NCI-H2196 (cell line): ENCODE results near the gene NPIPB4.
"Not testable (repeated sequence)": the region's sequence is repeated elsewhere in the genome, so short reads cannot be mapped to it uniquely, and the experiment has no call there.

Experiments used
- DNase-seq: peaks from one replicate; lab custom pipeline; 2025; ENCODE audit not compliant: unreplicated experiment; lab: John Stamatoyannopoulos, UW

Gene NPIPB4

GRCh38 chr16:21857656-21858055, at the start of gene NPIPB4:
Gene NPIPB4 (minus strand): TSS chr16:21857756. CDS start chr16:21857378, 378 bp downstream.
- not testable (repeated sequence) for DNase-seq

- DNase-seq = not testable (repeated sequence)
Observed at GRCh38 chr16:21898998-21899397, 41.4 kb upstream of the NPIPB4 start.

GRCh38 chr16:21881988-21882387, 24.4 kb upstream of the NPIPB4 start:
- DNase-seq = not testable (repeated sequence)

- DNase-seq = not testable (repeated sequence)
Observed at GRCh38 chr16:21837186-21837585, 20.4 kb downstream of the NPIPB4 start.

- not testable (repeated sequence) for DNase-seq
Observed at GRCh38 chr16:21836334-21836733, 21.2 kb downstream of the NPIPB4 start.

GRCh38 chr16:21835747-21836146, 21.8 kb downstream of the NPIPB4 start:
- DNase-seq = not testable (repeated sequence)

- not testable (repeated sequence) for DNase-seq
Observed at GRCh38 chr16:21834211-21834610, 23.3 kb downstream of the NPIPB4 start.

- not testable (repeated sequence) for DNase-seq
Observed at GRCh38 chr16:21829929-21830328, 27.6 kb downstream of the NPIPB4 start.

- DNase-seq = not testable (repeated sequence)
Observed at GRCh38 chr16:21826067-21826706, 31.4 kb downstream of the NPIPB4 start.

- not testable (repeated sequence) for DNase-seq
Observed at GRCh38 chr16:21825526-21825925, 32.0 kb downstream of the NPIPB4 start.

GRCh38 chr16:21823258-21823657, 34.3 kb downstream of the NPIPB4 start:
- DNase-seq = not testable (repeated sequence)

- not testable (repeated sequence) for DNase-seq
Observed at GRCh38 chr16:21820908-21821465, 36.6 kb downstream of the NPIPB4 start.

- DNase-seq = peak; percentile 82
Observed at GRCh38 chr16:21820028-21820907, 37.3 kb downstream of the NPIPB4 start.

GRCh38 chr16:21819617-21820016, 37.9 kb downstream of the NPIPB4 start:
- DNase-seq = not testable (repeated sequence)

- not testable (repeated sequence) for DNase-seq
Observed at GRCh38 chr16:21817012-21817411, 40.5 kb downstream of the NPIPB4 start.

- not testable (repeated sequence) for DNase-seq
Observed at GRCh38 chr16:21815694-21816093, 41.9 kb downstream of the NPIPB4 start.

GRCh38 chr16:21802375-21802663, 55.2 kb downstream of the NPIPB4 start:
- DNase-seq = not testable (repeated sequence)

GRCh38 chr16:21801538-21802374, 55.8 kb downstream of the NPIPB4 start:
- peak; percentile 21 for DNase-seq

- DNase-seq = not testable (repeated sequence)
Observed at GRCh38 chr16:21798601-21799000, 59.0 kb downstream of the NPIPB4 start.

GRCh38 chr16:21793310-21793709, 64.2 kb downstream of the NPIPB4 start:
- DNase-seq = not testable (repeated sequence)

- DNase-seq = not testable (repeated sequence)
Observed at GRCh38 chr16:21790506-21790905, 67.0 kb downstream of the NPIPB4 start.
